AML-193 (cell line): ENCODE data around the gene ZNF236.

Source experiments
- DNase-seq, 2 experiments: peaks; one replicate each; lab custom pipeline; 2025; lab: John Stamatoyannopoulos, UW

The ZNF236 gene

GRCh38 chr18:76859474-76860339, 37.4 kb downstream of the ZNF236 start:
- DNase-seq, result no peak

DNA sequence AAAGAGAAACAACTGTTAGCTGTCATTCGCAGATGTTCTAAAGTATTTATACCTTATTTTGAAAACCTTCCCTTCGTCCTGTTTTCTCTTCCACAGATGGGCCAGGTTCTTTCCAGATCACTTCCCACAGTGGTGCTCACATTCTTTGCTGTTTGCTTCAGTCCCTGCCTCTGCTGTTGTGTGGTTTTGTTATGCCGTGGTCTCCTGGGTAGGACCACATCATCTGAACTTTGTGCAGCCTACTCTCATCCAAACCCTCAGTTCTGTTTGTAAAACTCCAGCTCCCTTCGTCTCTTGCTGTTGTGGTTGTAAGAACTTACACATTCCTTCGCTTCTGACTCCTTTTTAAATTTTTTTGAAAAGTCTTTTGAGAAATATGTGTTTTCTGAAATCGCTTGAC, 38.1 kb downstream of the ZNF236 start:
- DNase-seq, result no peak

- no peak for DNase-seq
Measured at GRCh38 chr18:76866666-76867065, 44.3 kb downstream of the ZNF236 start.

DNA sequence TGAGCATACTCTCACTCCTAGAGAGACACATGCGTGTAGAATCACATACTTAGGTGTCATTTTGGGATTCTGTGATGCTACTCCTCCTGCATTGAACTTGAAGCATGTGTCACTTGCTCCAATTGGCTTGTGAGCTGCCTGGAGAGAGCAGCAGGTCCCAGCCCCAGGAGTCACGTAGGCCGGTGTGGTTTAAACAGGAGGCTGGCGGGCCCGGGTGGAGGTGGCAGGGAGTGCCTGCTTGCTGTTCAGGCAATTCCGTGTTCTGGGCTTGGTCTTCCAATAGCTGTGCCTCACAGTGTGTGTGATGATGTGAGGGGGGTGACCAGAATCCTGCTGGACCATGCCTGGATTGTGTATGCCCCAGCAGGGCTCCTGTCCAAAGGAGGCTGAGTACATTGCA, 51.0 kb downstream of the ZNF236 start:
- DNase-seq, result no peak

GRCh38 chr18:76873713-76874112, 51.4 kb downstream of the ZNF236 start:
- DNase-seq, result no peak

- no peak for DNase-seq
Measured at GRCh38 chr18:76874642-76875389, 52.5 kb downstream of the ZNF236 start.

DNA sequence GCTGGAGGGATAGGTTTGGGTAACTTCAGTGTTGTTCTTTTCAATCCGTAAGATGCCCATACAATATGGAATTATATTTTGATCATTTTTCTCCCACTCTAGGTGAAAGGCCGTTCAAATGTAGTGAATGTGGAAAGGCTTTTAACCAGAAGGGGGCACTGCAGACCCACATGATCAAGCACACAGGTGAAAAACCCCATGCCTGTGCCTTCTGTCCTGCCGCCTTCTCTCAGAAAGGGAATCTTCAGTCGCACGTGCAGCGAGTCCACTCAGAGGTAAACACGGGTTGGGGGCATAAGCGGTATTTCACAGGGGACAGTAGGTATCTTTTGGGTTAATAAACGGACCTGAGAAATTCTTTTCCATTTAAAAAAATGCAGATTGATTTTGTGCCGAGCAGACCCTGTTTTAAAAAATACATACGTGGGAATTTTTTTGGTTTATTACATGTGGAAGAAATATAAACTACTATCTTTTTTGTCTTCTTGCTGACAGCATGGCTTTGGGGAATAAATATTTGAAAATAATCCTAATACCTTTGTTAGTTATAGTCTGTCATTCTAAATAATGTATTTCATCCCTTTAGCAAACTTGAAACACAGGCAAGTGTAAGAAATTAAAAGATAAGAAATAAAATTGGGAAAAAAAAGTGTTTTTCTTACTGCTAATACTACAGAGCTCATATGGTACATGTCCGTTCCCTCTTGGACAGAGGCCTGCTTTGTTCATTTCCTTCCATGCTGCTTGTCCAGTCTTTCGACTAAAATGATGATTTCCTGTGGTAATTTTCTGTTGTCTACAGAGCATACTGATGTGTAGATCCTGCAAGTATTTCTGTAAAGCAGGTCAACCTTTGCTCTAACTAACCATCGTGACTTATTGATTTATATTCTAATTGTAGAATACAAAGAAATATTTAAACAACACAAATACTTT, 53.3 kb downstream of the ZNF236 start:
- DNase-seq, result peak; percentile 29 to 32

DNA sequence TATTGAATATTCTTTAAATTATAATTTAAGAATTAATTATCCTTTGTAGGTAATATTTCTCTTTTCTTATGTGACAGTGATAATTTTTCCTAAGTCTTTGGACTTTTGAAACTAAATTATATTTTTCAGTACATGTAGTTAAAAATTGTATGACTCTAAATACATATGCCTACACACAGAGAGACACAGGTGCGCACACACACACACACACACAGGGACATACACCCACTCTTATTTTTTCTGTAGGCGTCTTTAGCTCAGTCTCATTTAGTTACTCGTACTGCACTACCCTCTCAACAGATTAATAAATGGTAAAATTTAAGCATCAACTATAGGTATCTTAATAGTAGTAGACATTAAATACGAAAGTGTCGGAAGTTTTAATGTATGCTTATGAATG, 56.1 kb downstream of the ZNF236 start:
- DNase-seq, result no peak

GRCh38 chr18:76880026-76880425, 57.7 kb downstream of the ZNF236 start:
- no peak for DNase-seq

GRCh38 chr18:76881744-76882143, 59.4 kb downstream of the ZNF236 start:
- no peak for DNase-seq

DNA sequence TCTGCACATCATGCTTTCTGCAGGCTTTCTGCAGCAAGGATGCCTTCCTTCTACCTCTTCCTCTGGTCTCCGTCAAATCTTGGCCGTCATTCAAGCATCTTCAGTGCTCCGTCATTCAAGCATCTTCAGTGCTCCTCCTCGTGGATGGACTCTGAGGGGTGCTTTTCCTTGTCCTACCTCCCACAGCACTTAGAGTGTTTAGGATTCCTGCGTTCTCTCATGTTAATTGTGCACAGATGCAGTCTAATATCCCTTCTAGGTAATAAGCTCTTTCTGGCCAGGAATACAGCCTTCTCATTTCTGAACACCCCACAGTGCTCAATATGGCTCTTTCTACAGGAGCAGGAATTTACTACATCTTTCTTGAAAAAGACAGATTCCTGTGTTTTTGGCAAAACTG, 59.8 kb downstream of the ZNF236 start:
- DNase-seq, result no peak

- DNase-seq, result no peak
Measured at GRCh38 chr18:76885001-76885400, 62.6 kb downstream of the ZNF236 start.

GRCh38 chr18:76886112-76886511, 63.8 kb downstream of the ZNF236 start:
- no peak for DNase-seq

GRCh38 chr18:76889091-76889699, 66.8 kb downstream of the ZNF236 start:
- no peak for DNase-seq

GRCh38 chr18:76892832-76893231, 70.5 kb downstream of the ZNF236 start:
- no peak for DNase-seq

GRCh38 chr18:76894566-76895346, 72.4 kb downstream of the ZNF236 start:
- DNase-seq, result no peak

- no peak for DNase-seq
Measured at GRCh38 chr18:76895498-76895897, 73.1 kb downstream of the ZNF236 start.

GRCh38 chr18:76896677-76897076, 74.3 kb downstream of the ZNF236 start:
- DNase-seq, result no peak

GRCh38 chr18:76897257-76897656, 74.9 kb downstream of the ZNF236 start:
- DNase-seq, result no peak

GRCh38 chr18:76903386-76903785, 81.0 kb downstream of the ZNF236 start:
- no peak for DNase-seq

DNA sequence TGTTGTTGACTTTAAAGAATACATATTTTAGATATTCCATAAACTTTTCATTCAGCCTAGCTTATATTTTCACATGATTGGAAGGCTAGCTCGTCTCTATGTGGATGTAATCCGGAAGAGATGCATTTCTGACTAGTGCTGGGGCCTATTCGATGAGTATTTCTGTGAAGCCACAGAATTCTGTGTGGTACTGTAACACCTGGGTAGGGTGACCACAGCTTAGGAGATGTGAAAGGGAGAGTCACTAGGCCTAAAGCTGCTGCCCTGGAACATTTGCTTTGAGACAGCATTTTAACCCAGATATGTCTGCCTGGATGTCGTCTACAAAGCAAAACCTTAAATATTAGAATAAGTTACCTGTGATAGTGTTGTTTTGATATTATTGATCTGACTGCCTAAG, 83.5 kb downstream of the ZNF236 start:
- no peak for DNase-seq
